ENCODE measurements around the gene NR6A1. TPM values are rescaled to one million over a fixed set of nuclear protein-coding genes. Genes with fewer than 3 reads are reported as not detected.

Gene NR6A1
- total RNA-seq, 1 experiment from 2014 or later, result 0.91 TPM

- Mint-ChIP-seq H3K4me3 (ENCODE audit: unreplicated experiment) (no peak overlapping the region), H3K27me3 (ENCODE audit: insufficient read depth, unreplicated experiment) (no peaks in the 10 kb centered on the region), H3K27ac (ENCODE audit: low read depth, unreplicated experiment) (no peak overlapping the region), H3K36me3 (ENCODE audit: insufficient read depth, unreplicated experiment) (no peaks in the 10 kb centered on the region), H3K9me3 (ENCODE audit: unreplicated experiment) (no peaks in the 10 kb centered on the region), H3K4me1 (ENCODE audit: insufficient read depth, unreplicated experiment) (no peaks in the 10 kb centered on the region)
- ChIA-PET CTCF (interaction anchor here (0.9 to 2.0 kb wide), 2 partner anchors 29 to 65 kb away, joined by 3 to 10 read pairs; no protein-coding TSS in a partner anchor), POLR2A (interaction anchor here (0.6 to 1.3 kb wide), 4 partner anchors 15 to 1557 kb away, joined by 3 to 6 read pairs (median 4); no protein-coding TSS in a partner anchor)
- BruUV-seq (replicated peaks), result no TSS peak
- no peak for TF ChIP-seq CTCF (IDR thresholded peaks at IDR 0.05; ENCODE audit: unreplicated experiment)
- DNase-seq (ENCODE audit: unreplicated experiment), result no peak
- intact Hi-C loops (cut with micrococcal nuclease), result no loop called here
These were observed 88.1 kb downstream of the NR6A1 start for GRCh38 chr9:124683043-124683442.

- no TSS peak for BruUV-seq (replicated peaks)
These were observed 90.3 kb downstream of the NR6A1 start for GRCh38 chr9:124680714-124681390.

GRCh38 chr9:124680049-124680448 is 91.1 kb downstream of the NR6A1 start:
- no peaks in the 10 kb centered on the region for H3K27me3 Mint-ChIP-seq (ENCODE audit: insufficient read depth, unreplicated experiment)
- no peak for DNase-seq (ENCODE audit: unreplicated experiment)
- no peak overlapping the region for H3K4me3 Mint-ChIP-seq (ENCODE audit: unreplicated experiment)
- CTCF ChIA-PET, result interaction anchor here (0.6 to 1.3 kb wide), 4 partner anchors 29 to 56 kb away, joined by 3 to 5 read pairs (median 4); no protein-coding TSS in a partner anchor
- BruUV-seq (replicated peaks), result no TSS peak
- H3K36me3 Mint-ChIP-seq (ENCODE audit: insufficient read depth, unreplicated experiment), result peaks cover 5% of the 10 kb centered on the region
- intact Hi-C loops (cut with micrococcal nuclease), result no loop called here
- no peak for TF ChIP-seq CTCF (IDR thresholded peaks at IDR 0.05; ENCODE audit: unreplicated experiment)
- no peaks in the 10 kb centered on the region for H3K9me3 Mint-ChIP-seq (ENCODE audit: unreplicated experiment)
- no peaks in the 10 kb centered on the region for H3K4me1 Mint-ChIP-seq (ENCODE audit: insufficient read depth, unreplicated experiment)
- POLR2A ChIA-PET, result interaction anchor here (1.6 kb wide), 1 partner anchor 19 kb away, joined by 3 read pairs; no protein-coding TSS in a partner anchor
- no peak overlapping the region for H3K27ac Mint-ChIP-seq (ENCODE audit: low read depth, unreplicated experiment)

More at GRCh38 chr9:124680714-124681390, 90.3 kb downstream of the NR6A1 start:
- TF ChIP-seq CTCF (IDR thresholded peaks at IDR 0.05; ENCODE audit: unreplicated experiment), result no peak
- Mint-ChIP-seq H3K4me3 (ENCODE audit: unreplicated experiment) (no peak overlapping the region), H3K27me3 (ENCODE audit: insufficient read depth, unreplicated experiment) (no peaks in the 10 kb centered on the region), H3K9me3 (ENCODE audit: unreplicated experiment) (no peaks in the 10 kb centered on the region), H3K27ac (ENCODE audit: low read depth, unreplicated experiment) (no peak overlapping the region), H3K36me3 (ENCODE audit: insufficient read depth, unreplicated experiment) (peaks cover 5% of the 10 kb centered on the region), H3K4me1 (ENCODE audit: insufficient read depth, unreplicated experiment) (no peaks in the 10 kb centered on the region)
- intact Hi-C loops (cut with micrococcal nuclease), result no loop called here
- no peak for DNase-seq (ENCODE audit: unreplicated experiment)
- POLR2A ChIA-PET, result interaction anchor here (0.6 to 1.3 kb wide), 3 partner anchors 19 to 54 kb away, joined by 3 to 4 read pairs (median 3); no protein-coding TSS in a partner anchor
- CTCF ChIA-PET, result interaction anchor here (0.7 kb wide), 1 partner anchor 56 kb away, joined by 3 read pairs; no protein-coding TSS in a partner anchor

GRCh38 chr9:124676159-124676551 is 95.0 kb downstream of the NR6A1 start:
- no peak for DNase-seq (ENCODE audit: unreplicated experiment)
- Mint-ChIP-seq H3K36me3 (ENCODE audit: insufficient read depth, unreplicated experiment) (peaks cover 5% of the 10 kb centered on the region), H3K27ac (ENCODE audit: low read depth, unreplicated experiment) (no peak overlapping the region), H3K27me3 (ENCODE audit: insufficient read depth, unreplicated experiment) (no peaks in the 10 kb centered on the region), H3K4me3 (ENCODE audit: unreplicated experiment) (no peak overlapping the region), H3K9me3 (ENCODE audit: unreplicated experiment) (no peaks in the 10 kb centered on the region), H3K4me1 (ENCODE audit: insufficient read depth, unreplicated experiment) (no peaks in the 10 kb centered on the region)
- BruUV-seq (replicated peaks), result no TSS peak
- intact Hi-C loops (cut with micrococcal nuclease), result no loop called here
- no peak for TF ChIP-seq CTCF (IDR thresholded peaks at IDR 0.05; ENCODE audit: unreplicated experiment)
- ChIA-PET CTCF (interaction anchor here (0.5 to 1.6 kb wide), 7 partner anchors 8 to 189 kb away, joined by 3 to 7 read pairs (median 4); no protein-coding TSS in a partner anchor), POLR2A (interaction anchor here (1.8 kb wide), 1 partner anchor 15 kb away, joined by 5 read pairs; no protein-coding TSS in a partner anchor)
